ENCODE data around the gene SVEP1. TPM values are rescaled to one million over a fixed set of nuclear protein-coding genes. Genes with fewer than 3 reads are reported as not detected.

Gene SVEP1
- total RNA-seq, 2 donors from 2014 or later, result 32.0 to 53.6 TPM

DNA sequence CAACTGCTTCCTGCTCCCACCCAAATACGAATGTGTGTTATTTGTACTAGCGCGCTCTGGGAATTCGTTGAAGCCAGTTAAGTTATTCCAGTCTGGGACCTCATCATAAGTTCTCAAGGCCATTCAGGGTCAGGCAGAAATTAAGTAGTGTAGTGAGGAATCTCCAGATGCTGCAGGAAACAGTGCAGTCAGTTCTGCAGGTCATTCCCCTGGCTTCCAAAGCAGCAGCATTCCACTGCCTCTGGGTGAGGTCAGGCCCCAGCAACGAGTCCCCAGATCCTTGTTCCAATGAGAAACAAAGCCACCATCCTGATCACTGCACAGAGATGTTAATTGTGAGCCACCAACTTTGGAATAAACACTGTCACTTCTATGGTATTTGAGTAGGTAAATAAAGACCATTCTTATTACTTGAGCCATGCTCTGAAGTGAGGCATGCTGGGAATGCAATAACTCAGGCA is 33.1 kb downstream of the SVEP1 start:
- H3K4me3 ChIP-seq, result no peak overlapping the region
- peaks cover 5 to 30% of the 10 kb centered on the region in 2 donors for H3K4me1 ChIP-seq (ENCODE audit: control insufficient read depth in 1 of 2, low read depth in 2 of 2)
- no peaks in the 10 kb centered on the region for H3K27me3 ChIP-seq (replicated peaks; ENCODE audit: insufficient read depth)
- no peak for ATAC-seq (ENCODE audit: insufficient number of reproducible peaks, low FRiP score, low read depth)
- H3K27ac ChIP-seq, result no peak overlapping the region
- no peaks in the 10 kb centered on the region for H3K36me3 ChIP-seq
- no peak for DNase-seq (ENCODE audit: low spot score)
- no peaks in the 10 kb centered on the region for H3K9me3 ChIP-seq
- no peak for TF ChIP-seq CTCF (IDR thresholded peaks at IDR 0.05)

GRCh38 chr9:110545705-110546104 is 33.8 kb downstream of the SVEP1 start:
- no peaks in the 10 kb centered on the region for H3K27me3 ChIP-seq (replicated peaks; ENCODE audit: insufficient read depth)
- H3K4me1 ChIP-seq (ENCODE audit: control insufficient read depth in 1 of 2, low read depth in 2 of 2), result peaks cover 3 to 26% of the 10 kb centered on the region in 2 donors
- DNase-seq (ENCODE audit: low spot score), result no peak
- ATAC-seq (ENCODE audit: insufficient number of reproducible peaks, low FRiP score, low read depth), result no peak
- no peak overlapping the region for H3K27ac ChIP-seq
- no peak for TF ChIP-seq CTCF (IDR thresholded peaks at IDR 0.05)
- H3K9me3 ChIP-seq, result no peaks in the 10 kb centered on the region
- no peak overlapping the region for H3K4me3 ChIP-seq
- H3K36me3 ChIP-seq, result no peaks in the 10 kb centered on the region

DNA sequence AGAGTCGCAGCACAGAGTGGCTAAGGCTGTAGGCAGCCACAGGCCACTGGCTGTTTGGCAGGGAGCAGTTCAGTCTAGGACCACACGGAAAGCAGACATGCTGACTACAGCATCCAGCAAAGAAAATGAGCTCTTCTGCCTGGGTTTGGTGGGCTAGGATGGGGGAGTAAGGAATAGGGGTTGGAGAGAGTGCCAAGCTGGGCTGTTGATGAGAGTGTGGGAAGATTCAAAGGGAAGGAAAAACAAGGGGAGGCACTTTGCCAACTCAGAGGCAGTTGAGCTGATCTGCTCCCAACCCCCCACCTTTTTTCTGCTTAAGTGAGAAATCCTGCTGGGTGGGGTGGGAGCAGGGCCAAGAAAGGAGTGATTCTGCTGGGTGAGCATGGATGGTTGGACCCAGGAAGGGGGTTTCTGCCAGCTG is 35.9 kb downstream of the SVEP1 start:
- H3K27ac ChIP-seq, result no peak overlapping the region
- no peak for TF ChIP-seq CTCF (IDR thresholded peaks at IDR 0.05)
- H3K36me3 ChIP-seq, result no peaks in the 10 kb centered on the region
- no peak for DNase-seq (ENCODE audit: low spot score)
- ATAC-seq (ENCODE audit: insufficient number of reproducible peaks, low FRiP score, low read depth), result no peak
- H3K4me1 ChIP-seq (ENCODE audit: control insufficient read depth in 1 of 2, low read depth in 2 of 2), result peaks cover 7 to 31% of the 10 kb centered on the region in 2 donors
- H3K27me3 ChIP-seq (replicated peaks; ENCODE audit: insufficient read depth), result no peaks in the 10 kb centered on the region
- H3K9me3 ChIP-seq, result no peaks in the 10 kb centered on the region
- no peak overlapping the region for H3K4me3 ChIP-seq

DNA sequence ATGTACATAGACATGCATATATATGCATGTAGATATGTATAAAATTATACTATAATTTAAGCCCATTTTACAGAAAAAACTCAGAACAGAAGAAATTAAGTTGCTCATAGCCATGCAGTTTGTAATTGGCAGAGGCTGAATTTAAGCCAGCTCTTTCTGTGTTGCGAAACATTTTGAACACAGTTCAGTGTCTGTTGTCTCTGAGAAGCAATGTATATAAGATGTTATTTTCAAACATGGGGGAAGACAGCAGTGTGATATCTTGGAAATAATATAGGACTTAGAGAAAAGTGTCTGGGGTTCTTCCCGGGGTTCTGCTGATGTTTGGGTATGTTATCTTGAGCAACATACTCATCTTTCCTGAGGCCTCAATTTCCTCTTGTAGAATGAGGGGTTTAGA is 37.6 kb downstream of the SVEP1 start:
- Histone ChIP-seq H3K9me3 (no peaks in the 10 kb centered on the region), H3K27ac (no peak overlapping the region), H3K36me3 (no peaks in the 10 kb centered on the region), H3K4me3 (no peak overlapping the region), H3K27me3 (replicated peaks; ENCODE audit: insufficient read depth) (no peaks in the 10 kb centered on the region), H3K4me1 (ENCODE audit: control insufficient read depth in 1 of 2, low read depth in 2 of 2) (peaks cover 21 to 44% of the 10 kb centered on the region in 2 donors)
- DNase-seq (ENCODE audit: low spot score), result no peak
- no peak for ATAC-seq (ENCODE audit: insufficient number of reproducible peaks, low FRiP score, low read depth)
- no peak for TF ChIP-seq CTCF (IDR thresholded peaks at IDR 0.05)

DNA sequence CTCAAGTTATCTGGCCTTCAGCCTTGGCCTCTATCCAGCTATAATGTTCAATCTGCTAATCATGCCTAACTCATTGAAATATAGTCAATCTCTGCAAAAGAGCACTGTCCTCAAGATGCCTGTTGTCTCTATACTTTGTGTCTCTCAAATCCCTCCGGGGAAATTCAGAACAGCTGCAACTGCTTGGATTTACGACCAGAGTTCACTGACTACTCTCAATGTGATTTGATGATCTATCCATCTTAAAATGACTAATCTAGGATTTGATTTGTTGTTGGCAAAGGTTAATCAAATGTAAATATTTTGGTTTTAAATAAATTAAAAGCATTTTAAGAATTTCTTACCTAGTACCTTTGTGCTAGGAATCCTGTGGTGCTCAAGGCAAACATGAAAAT is 40.9 kb downstream of the SVEP1 start:
- Histone ChIP-seq H3K27ac (peak overlapping the region in 1 of 2 donors; percentile 59), H3K4me3 (peak overlapping the region; percentile 13), H3K4me1 (ENCODE audit: control insufficient read depth in 1 of 2, low read depth in 2 of 2) (peaks cover 20 to 38% of the 10 kb centered on the region in 2 donors), H3K36me3 (no peaks in the 10 kb centered on the region), H3K9me3 (no peaks in the 10 kb centered on the region), H3K27me3 (replicated peaks; ENCODE audit: insufficient read depth) (no peaks in the 10 kb centered on the region)
- TF ChIP-seq CTCF (IDR thresholded peaks at IDR 0.05), result no peak
- ATAC-seq (ENCODE audit: insufficient number of reproducible peaks, low FRiP score, low read depth), result no peak
- DNase-seq (ENCODE audit: low spot score), result no peak

All from thoracic aorta (tissue), 2 donors.